ENCODE measurements around the gene RMDN2. TPM values are rescaled to one million over a fixed set of nuclear protein-coding genes. Genes with fewer than 3 reads are reported as not detected.

RMDN2 gene
- total RNA-seq, 1 donor from 2014 or later = 6.5 TPM

DNA sequence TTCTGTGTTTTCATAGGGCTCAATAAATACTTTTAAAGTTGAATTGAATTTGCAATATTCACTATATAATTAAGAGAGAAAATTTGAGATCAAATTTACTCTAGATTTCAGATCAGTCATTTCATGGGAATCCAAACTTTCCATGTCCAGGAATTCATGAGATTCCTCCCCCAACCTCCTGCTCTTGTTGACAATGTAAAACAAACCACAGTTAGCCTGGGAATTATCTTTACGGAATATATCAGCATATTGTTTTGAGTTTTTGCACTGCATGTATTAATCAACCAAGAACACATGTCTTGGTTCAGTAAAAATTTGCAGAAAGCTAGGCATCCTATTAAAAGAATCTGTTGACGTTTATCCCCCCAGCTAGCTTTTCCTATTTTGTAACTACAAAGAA, 108.6 kb downstream of the RMDN2 start:
- Histone ChIP-seq H3K4me3 (no peak overlapping the region), H3K27me3 (ENCODE audit: low read depth) (peaks cover 48% of the 10 kb centered on the region), H3K9me3 (replicated peaks) (no peaks in the 10 kb centered on the region), H3K4me1 (peaks cover 24% of the 10 kb centered on the region), H3K36me3 (no peaks in the 10 kb centered on the region), H3K27ac (replicated peaks) (no peak overlapping the region)
- no peak for DNase-seq
- TF ChIP-seq, protein P1, sequence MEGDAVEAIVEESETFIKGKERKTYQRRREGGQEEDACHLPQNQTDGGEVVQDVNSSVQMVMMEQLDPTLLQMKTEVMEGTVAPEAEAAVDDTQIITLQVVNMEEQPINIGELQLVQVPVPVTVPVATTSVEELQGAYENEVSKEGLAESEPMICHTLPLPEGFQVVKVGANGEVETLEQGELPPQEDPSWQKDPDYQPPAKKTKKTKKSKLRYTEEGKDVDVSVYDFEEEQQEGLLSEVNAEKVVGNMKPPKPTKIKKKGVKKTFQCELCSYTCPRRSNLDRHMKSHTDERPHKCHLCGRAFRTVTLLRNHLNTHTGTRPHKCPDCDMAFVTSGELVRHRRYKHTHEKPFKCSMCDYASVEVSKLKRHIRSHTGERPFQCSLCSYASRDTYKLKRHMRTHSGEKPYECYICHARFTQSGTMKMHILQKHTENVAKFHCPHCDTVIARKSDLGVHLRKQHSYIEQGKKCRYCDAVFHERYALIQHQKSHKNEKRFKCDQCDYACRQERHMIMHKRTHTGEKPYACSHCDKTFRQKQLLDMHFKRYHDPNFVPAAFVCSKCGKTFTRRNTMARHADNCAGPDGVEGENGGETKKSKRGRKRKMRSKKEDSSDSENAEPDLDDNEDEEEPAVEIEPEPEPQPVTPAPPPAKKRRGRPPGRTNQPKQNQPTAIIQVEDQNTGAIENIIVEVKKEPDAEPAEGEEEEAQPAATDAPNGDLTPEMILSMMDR (IDR thresholded peaks at IDR 0.05; ENCODE audit: borderline replicate concordance) = no peak
- intact Hi-C loops (cut with micrococcal nuclease) = no loop called here

DNA sequence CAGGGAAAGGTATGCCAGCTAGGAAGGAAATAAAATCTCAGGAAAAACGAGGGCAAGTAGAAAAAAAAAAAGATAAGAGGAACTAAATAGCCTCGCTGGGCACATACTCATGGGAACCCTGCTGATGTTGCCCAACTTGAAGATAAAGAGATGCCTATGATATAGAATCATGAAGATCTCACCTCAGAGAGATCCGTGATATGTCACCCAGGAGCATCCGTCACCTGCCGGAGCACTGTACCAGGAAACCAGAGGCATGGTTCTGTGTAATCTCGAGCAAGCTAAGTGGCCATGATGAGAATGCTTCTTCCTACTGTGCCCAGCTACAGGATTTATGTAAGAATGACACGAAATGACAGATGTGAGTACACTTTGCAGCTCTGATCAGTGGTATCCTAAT, 110.9 kb downstream of the RMDN2 start:
- TF ChIP-seq, protein P1 (IDR thresholded peaks at IDR 0.05; ENCODE audit: borderline replicate concordance) = no peak
- H3K27ac ChIP-seq (replicated peaks) = no peak overlapping the region
- H3K27me3 ChIP-seq (ENCODE audit: low read depth) = peaks cover 57% of the 10 kb centered on the region
- no peaks in the 10 kb centered on the region for H3K36me3 ChIP-seq
- H3K9me3 ChIP-seq (replicated peaks) = peaks cover 8% of the 10 kb centered on the region
- peaks cover 16% of the 10 kb centered on the region for H3K4me1 ChIP-seq
- DNase-seq = no peak
- intact Hi-C loops (cut with micrococcal nuclease) = no loop called here
- H3K4me3 ChIP-seq = no peak overlapping the region

DNA sequence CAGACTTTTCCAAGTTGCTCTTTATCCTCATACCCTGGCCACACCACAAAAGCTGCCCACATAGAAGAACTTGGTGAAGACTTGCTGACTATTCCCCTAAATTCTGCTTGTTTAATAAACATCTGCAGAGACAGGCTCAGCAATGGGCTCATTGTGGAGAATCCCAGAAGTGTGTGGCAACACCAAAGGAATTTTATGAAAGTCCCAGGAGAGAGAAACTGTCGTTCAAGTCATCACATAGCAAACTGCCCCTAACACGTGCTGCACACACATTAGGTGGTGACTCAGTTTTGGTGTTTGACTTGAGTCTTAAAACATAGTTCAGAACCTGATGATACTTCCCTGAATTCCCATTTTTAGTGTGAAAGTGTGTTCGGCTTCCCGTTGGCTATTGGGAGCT, 112.2 kb downstream of the RMDN2 start:
- H3K4me1 ChIP-seq = peaks cover 14% of the 10 kb centered on the region
- TF ChIP-seq, protein P1 (IDR thresholded peaks at IDR 0.05; ENCODE audit: borderline replicate concordance) = no peak
- DNase-seq = no peak
- H3K27me3 ChIP-seq (ENCODE audit: low read depth) = peaks cover 57% of the 10 kb centered on the region
- H3K9me3 ChIP-seq (replicated peaks) = peaks cover 10% of the 10 kb centered on the region
- H3K36me3 ChIP-seq = no peaks in the 10 kb centered on the region
- intact Hi-C loops (cut with micrococcal nuclease) = no loop called here
- H3K27ac ChIP-seq (replicated peaks) = peak overlapping the region; percentile 67
- H3K4me3 ChIP-seq = no peak overlapping the region

DNA sequence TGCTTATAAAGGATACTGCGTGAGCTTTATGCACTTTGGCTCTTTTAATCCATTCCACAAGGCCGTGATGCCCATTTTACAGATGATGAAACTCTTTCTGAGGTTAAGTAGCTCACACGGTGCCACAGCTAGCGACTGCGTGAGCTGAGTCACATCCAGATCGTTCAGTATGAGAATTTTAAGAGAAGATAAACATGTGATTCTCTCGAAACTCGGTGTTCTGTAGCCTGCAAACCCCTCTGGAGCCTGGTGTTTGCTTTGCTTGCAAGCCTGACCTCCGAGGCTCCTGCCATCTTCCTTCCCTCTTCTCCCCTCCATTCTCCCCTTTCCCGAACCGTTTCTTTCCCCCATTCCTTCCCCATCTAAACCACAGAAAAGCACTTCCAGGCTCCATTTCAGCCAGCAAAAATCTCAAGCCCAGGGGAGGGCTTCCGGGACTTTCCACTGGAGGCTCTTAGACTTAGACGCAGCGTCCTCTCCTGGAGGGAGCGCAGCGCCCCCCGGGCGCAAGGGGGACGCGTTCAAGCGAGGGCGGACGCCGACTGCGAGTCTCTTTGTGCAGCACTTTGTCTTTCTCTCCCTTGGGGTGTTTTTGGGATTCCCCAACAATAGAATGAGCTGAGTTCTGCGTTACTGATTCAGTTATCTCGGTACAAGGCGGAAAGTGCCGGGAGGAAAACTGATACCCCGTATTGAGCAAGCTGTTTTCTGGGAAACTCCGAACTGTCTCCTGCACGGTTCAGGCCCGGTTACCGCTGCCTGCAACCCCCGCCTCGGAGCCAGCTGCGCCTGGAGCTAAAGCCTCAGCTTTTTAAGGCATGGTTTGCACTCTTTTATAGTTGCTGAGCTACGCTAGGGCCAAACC, 112.9 kb downstream of the RMDN2 start:
- Histone ChIP-seq H3K9me3 (replicated peaks) (peaks cover 10% of the 10 kb centered on the region), H3K4me1 (peaks cover 14% of the 10 kb centered on the region), H3K36me3 (no peaks in the 10 kb centered on the region), H3K27ac (replicated peaks) (peak overlapping the region; percentile 67), H3K4me3 (peak overlapping the region; percentile 55), H3K27me3 (ENCODE audit: low read depth) (peaks cover 57% of the 10 kb centered on the region)
- TF ChIP-seq, protein P1 (IDR thresholded peaks at IDR 0.05; ENCODE audit: borderline replicate concordance) = peak; percentile 47
- peak; percentile 32 for DNase-seq
- intact Hi-C loops (cut with micrococcal nuclease) = no loop called here

DNA sequence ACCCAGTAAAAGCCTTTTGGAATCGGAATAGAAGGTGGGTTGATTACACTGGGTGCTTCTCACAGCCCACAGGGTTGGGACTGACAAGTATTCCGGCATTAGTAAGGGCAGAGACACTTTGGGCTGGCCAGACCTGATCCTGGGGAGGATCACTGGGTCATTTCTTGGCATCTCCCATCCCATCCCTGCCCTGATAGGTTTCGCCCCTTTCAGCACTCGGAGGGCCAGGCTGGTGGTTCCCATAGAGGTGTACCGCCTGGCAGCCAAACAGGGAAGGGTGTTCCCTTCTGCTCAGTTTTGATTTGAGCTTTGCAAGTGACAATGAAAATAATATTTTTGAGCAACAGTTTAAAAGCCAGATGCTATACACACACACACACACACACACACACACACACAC, 113.6 kb downstream of the RMDN2 start:
- intact Hi-C loops (cut with micrococcal nuclease) = no loop called here
- peak overlapping the region; percentile 55 for H3K4me3 ChIP-seq
- no peaks in the 10 kb centered on the region for H3K36me3 ChIP-seq
- TF ChIP-seq, protein P1 (IDR thresholded peaks at IDR 0.05; ENCODE audit: borderline replicate concordance) = no peak
- peaks cover 10% of the 10 kb centered on the region for H3K9me3 ChIP-seq (replicated peaks)
- no peak for DNase-seq
- H3K27me3 ChIP-seq (ENCODE audit: low read depth) = peaks cover 56% of the 10 kb centered on the region
- peak overlapping the region; percentile 67 for H3K27ac ChIP-seq (replicated peaks)
- H3K4me1 ChIP-seq = peaks cover 14% of the 10 kb centered on the region
